Umbilical cord (tissue), 2 donors: ENCODE results near the gene RDX. TPM values are rescaled to one million over a fixed set of nuclear protein-coding genes. Genes with fewer than 3 reads are reported as not detected.
"Not testable (repeated sequence)": the region's sequence is repeated elsewhere in the genome, so short reads cannot be mapped to it uniquely, and the experiment has no call there.

Experiments used
- DNase-seq: peaks from one replicate; pipeline ENCODE4 v3.0.0-alpha.2; 2015; ENCODE audit warnings: low spot score
- total RNA-seq: library from RNA; depleted of rRNA; stranded (reverse); fragments of >200 nt; gene quantifications from one replicate; pipeline ENCODE4 v1.2.3, GENCODE V29; 2014; ENCODE audit warnings: low replicate concordance; ENCODE audit not compliant: insufficient read depth

The RDX gene
- total RNA-seq, 1 donor from 2014 or later: 140 TPM

- no peak for DNase-seq
Measured at GRCh38 chr11:110272919-110273318, 23.5 kb downstream of the RDX start.

GRCh38 chr11:110269996-110270395 is 26.4 kb downstream of the RDX start:
- DNase-seq: no peak

- no peak for DNase-seq
Measured at GRCh38 chr11:110268441-110268840, 28.0 kb downstream of the RDX start.

- DNase-seq: no peak
Measured at GRCh38 chr11:110262072-110262403, 34.4 kb downstream of the RDX start.

- DNase-seq: no peak
Measured at GRCh38 chr11:110261195-110262071, 35.0 kb downstream of the RDX start.

GRCh38 chr11:110253525-110253924 is 42.9 kb downstream of the RDX start:
- no peak for DNase-seq

GRCh38 chr11:110251836-110252235 is 44.6 kb downstream of the RDX start:
- no peak for DNase-seq

GRCh38 chr11:110250168-110250567 is 46.2 kb downstream of the RDX start:
- DNase-seq: no peak

GRCh38 chr11:110249766-110250165 is 46.6 kb downstream of the RDX start:
- no peak for DNase-seq

GRCh38 chr11:110249066-110249465 is 47.3 kb downstream of the RDX start:
- peak; percentile 2 for DNase-seq

GRCh38 chr11:110243791-110244190 is 52.6 kb downstream of the RDX start:
- DNase-seq: no peak

- DNase-seq: no peak
Measured at GRCh38 chr11:110242746-110243145, 53.7 kb downstream of the RDX start.

GRCh38 chr11:110242188-110242587 is 54.2 kb downstream of the RDX start:
- DNase-seq: no peak

- DNase-seq: no peak
Measured at GRCh38 chr11:110235966-110236365, 60.4 kb downstream of the RDX start.

- DNase-seq: no peak
Measured at GRCh38 chr11:110230377-110230776, 66.0 kb downstream of the RDX start.

GRCh38 chr11:110219006-110219785 is 77.2 kb downstream of the RDX start:
- no peak for DNase-seq

GRCh38 chr11:110217936-110218335 is 78.5 kb downstream of the RDX start:
- DNase-seq: no peak

- DNase-seq: no peak
Measured at GRCh38 chr11:110217223-110217877, 79.1 kb downstream of the RDX start.

- not testable (repeated sequence) for DNase-seq
Measured at GRCh38 chr11:110209313-110209694, 87.1 kb downstream of the RDX start.

GRCh38 chr11:110208678-110209312 is 87.6 kb downstream of the RDX start:
- not testable (repeated sequence) for DNase-seq

GRCh38 chr11:110207123-110207522 is 89.3 kb downstream of the RDX start:
- no peak for DNase-seq

- DNase-seq: no peak
Measured at GRCh38 chr11:110200836-110201235, 95.6 kb downstream of the RDX start.
